T47D (cell line): ENCODE measurements around the gene PI4KA.
"Not testable (repeated sequence)": the region's sequence is repeated elsewhere in the genome, so short reads cannot be mapped to it uniquely, and the experiment has no call there.

ENCODE experiments used
- DNase-seq, 2 experiments: peaks; one replicate each; pipeline versions ENCODE4 v3.0.0 to v3.0.0-alpha.2; 2011 to 2012; ENCODE audit warnings: low read depth in 1 of 2, low spot score in 1 of 2
- JUND ChIP-seq: IDR thresholded peaks from 2 replicates; pipeline ENCODE4 v1.6.1; 2012; ENCODE audit warnings: low read depth
- in situ Hi-C: cut with HindIII; loops from 2 replicates; pipeline ENCODE4 v1.10.0; 2016; ENCODE audit warnings: low sequenced_read_pairs, low pct_unique_long_range_greater_than_20kb

PI4KA gene

GRCh38 chr22:20748731-20749428 lies 109.7 kb downstream of the PI4KA start:
- in situ Hi-C loops, result no loop called here
- no peak for DNase-seq
- no peak for TF ChIP-seq JUND

GRCh38 chr22:20748082-20748481 lies 110.5 kb downstream of the PI4KA start:
- no peak for TF ChIP-seq JUND
- in situ Hi-C loops, result no loop called here
- DNase-seq, result no peak

GRCh38 chr22:20747223-20747622 lies 111.4 kb downstream of the PI4KA start:
- in situ Hi-C loops, result no loop called here
- TF ChIP-seq JUND, result no peak
- no peak for DNase-seq

GRCh38 chr22:20746431-20747189 lies 112.0 kb downstream of the PI4KA start:
- TF ChIP-seq JUND, result no peak
- DNase-seq, result no peak
- in situ Hi-C loops, result no loop called here

- TF ChIP-seq JUND, result no peak
- in situ Hi-C loops, result no loop called here
- DNase-seq, result no peak
These were observed 113.5 kb downstream of the PI4KA start for GRCh38 chr22:20745119-20745518.

- DNase-seq, result no peak
- in situ Hi-C loops, result no loop called here
- no peak for TF ChIP-seq JUND
These were observed 114.2 kb downstream of the PI4KA start for GRCh38 chr22:20744456-20744855.

GRCh38 chr22:20742764-20743163 lies 115.8 kb downstream of the PI4KA start:
- no peak for TF ChIP-seq JUND
- DNase-seq, result no peak
- in situ Hi-C loops, result no loop called here

- in situ Hi-C loops, result no loop called here
- TF ChIP-seq JUND, result no peak
- DNase-seq, result peak; percentile 38 to 58
These were observed 116.7 kb downstream of the PI4KA start for GRCh38 chr22:20741634-20742581.

GRCh38 chr22:20741008-20741633 lies 117.5 kb downstream of the PI4KA start:
- DNase-seq, result no peak
- TF ChIP-seq JUND, result no peak
- in situ Hi-C loops, result no loop called here

GRCh38 chr22:20740222-20740951 lies 118.2 kb downstream of the PI4KA start:
- no peak for TF ChIP-seq JUND
- no peak for DNase-seq

GRCh38 chr22:20738394-20739089 lies 120.1 kb downstream of the PI4KA start:
- no peak for TF ChIP-seq JUND
- in situ Hi-C loops, result no loop called here
- no peak for DNase-seq

More at GRCh38 chr22:20740222-20740951, 118.2 kb downstream of the PI4KA start:
- in situ Hi-C loops, result no loop called here

GRCh38 chr22:20736891-20737290 lies 121.7 kb downstream of the PI4KA start:
- DNase-seq, in situ Hi-C loops: not testable (repeated sequence)

GRCh38 chr22:20735356-20736162 lies 123.1 kb downstream of the PI4KA start:
- in situ Hi-C loops, DNase-seq: not testable (repeated sequence)

- DNase-seq, in situ Hi-C loops: not testable (repeated sequence)
These were observed 126.2 kb downstream of the PI4KA start for GRCh38 chr22:20732431-20732830.
